GM12892 (cell line): ENCODE results near the gene NTPCR.

Source experiments
- DNase-seq: peaks from one replicate; pipeline ENCODE4 v3.0.0; 2011; ENCODE audit not compliant: insufficient read length
- FAIRE-seq: peaks from 2 replicates; lab custom pipeline; 2011; peaks lifted over from hg19 to GRCh38; lab: Jason Lieb, UNC
- POLR2A ChIP-seq: IDR thresholded peaks from 2 replicates; pipeline ENCODE4 v1.6.1; 2011; ENCODE audit warnings: low read depth, low read length, control low read depth
- POLR2AphosphoS5 ChIP-seq: IDR thresholded peaks from 2 replicates; pipeline ENCODE4 v1.6.1; 2011; ENCODE audit warnings: low read depth, low read length, control low read depth
- TAF1 ChIP-seq: IDR thresholded peaks from 2 replicates; pipeline ENCODE4 v1.6.1; 2011; ENCODE audit warnings: low read depth, mild to moderate bottlenecking, control low read depth, low read length, borderline replicate concordance

Gene NTPCR

DNA sequence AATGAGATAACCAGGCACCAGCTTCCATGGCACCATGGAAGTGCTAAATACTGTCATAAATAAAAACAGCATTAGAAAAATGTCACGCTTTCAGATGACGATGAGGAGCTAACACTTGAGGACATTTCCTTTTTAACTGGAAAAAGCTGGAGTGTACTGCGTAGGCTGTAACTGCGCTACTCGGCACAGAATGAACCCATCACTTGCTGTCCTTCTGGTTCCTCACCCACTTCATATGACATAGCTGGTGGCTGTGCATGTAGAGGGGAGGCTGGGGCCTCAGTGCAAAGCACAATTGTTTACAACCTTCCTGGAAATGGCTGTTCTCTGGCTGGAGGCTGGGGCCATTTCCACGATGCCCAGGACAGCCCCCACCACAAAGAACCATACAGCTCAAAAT, 55.7 kb downstream of the NTPCR start:
- DNase-seq = no peak
- FAIRE-seq = no peak
- TF ChIP-seq POLR2A = no peak
- TF ChIP-seq POLR2AphosphoS5 = no peak

DNA sequence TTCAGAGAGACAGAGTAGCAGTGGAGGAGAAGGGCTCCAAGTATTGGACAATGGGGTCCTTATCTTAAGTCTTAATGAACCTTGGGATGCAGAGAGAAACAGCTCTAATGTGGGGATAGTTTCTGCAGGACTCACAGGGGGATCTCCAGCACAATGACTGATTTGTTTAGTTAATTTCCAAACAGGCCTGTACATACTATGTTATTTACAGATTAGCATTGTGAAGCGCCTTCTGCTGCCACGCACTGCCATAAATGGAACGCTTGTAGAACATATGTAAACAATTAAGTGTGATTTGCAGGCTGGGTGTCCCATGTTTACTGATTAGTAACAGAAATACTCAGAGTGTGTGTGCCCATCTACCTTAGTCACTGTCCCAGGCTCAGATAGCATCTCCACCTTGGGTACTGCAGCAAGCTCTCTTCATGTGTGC, 56.1 kb downstream of the NTPCR start:
- FAIRE-seq (no peak), DNase-seq (no peak)
- TF ChIP-seq POLR2AphosphoS5 (no peak), TAF1 (no peak), POLR2A (no peak)

DNA sequence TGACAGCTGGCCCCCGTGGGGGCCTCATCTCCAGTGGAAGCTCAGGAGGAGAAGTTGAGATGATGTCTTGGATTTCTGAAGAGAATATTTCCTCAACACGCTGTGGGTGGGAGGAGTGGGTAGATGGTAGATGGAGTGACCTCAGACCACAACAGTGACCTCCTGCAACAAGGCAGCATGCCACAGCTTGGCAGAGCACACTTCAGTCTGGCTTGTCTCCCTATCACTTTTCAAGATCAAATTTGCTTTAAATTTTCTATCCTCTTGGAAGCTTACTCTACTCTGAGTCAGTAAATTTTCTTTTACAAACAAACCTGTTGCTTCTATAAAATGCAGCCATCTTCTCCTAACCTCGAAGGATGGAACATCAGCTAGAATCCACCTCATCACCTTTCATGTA, 59.7 kb downstream of the NTPCR start:
- no peak for FAIRE-seq
- no peak for DNase-seq
- TF ChIP-seq POLR2AphosphoS5 = no peak
- no peak for TF ChIP-seq POLR2A
- no peak for TF ChIP-seq TAF1

DNA sequence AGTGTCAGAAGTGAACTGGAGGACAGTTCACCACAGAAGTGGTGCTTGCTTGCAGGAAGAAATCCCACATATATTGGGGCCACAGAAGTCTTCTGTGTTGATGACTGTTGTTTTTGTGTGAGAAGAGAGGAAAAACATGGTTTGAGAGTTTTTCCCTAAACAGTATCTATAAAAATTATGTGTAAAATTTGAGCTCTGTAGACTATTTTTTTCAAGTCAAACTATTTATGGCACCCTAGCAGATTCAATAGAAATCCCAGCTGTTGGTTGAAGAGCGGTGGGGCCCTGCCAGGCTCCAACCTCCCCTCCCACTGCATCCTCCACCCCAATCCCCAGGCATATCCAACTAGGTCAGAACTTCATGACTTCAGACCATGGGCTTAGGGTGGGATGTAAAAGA, 61.6 kb downstream of the NTPCR start:
- no peak for DNase-seq
- TF ChIP-seq POLR2AphosphoS5 = no peak
- no peak for TF ChIP-seq TAF1
- no peak for FAIRE-seq

DNA sequence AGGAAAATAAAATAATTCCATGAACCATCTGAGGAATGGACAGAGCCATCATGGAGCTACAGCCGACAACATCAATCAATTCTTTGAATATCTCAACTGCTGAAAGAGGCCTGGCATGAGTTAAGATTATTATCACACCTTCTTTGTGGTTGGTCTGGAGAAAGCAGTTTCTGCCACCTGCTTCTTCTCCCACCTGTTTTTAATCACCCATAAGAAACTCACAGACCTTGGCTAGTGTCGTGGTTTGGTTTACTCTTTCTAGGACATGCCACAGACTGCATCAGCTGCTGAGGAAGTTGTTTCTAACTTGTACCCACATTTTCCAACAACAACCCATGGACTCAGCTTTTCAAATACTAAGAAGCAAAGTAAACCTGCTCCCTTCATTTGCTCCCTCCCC, 65.6 kb downstream of the NTPCR start:
- FAIRE-seq (no peak), DNase-seq (no peak)
- TF ChIP-seq POLR2AphosphoS5 (no peak), TAF1 (no peak), POLR2A (no peak)

DNA sequence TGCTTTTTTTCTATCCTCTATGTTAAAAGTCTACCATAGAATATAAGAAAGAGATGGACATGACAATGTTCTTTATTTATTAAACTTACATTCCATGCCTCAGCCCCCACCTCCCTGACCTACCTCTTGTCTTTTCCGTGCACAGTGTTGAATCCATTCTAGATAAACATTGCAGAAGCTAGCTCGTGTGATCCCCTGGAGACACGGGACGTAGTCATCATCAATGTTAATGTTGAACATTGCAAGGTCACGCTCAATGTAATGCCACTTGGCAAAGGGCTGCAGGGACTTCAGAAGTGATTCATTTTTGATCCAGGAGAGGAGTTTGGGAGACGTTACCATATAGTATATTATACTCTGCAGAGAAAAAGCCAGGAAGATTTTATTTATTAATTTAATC, 66.4 kb downstream of the NTPCR start:
- FAIRE-seq = no peak
- no peak for DNase-seq
- TF ChIP-seq POLR2AphosphoS5 (no peak), TAF1 (no peak), POLR2A (no peak)

DNA sequence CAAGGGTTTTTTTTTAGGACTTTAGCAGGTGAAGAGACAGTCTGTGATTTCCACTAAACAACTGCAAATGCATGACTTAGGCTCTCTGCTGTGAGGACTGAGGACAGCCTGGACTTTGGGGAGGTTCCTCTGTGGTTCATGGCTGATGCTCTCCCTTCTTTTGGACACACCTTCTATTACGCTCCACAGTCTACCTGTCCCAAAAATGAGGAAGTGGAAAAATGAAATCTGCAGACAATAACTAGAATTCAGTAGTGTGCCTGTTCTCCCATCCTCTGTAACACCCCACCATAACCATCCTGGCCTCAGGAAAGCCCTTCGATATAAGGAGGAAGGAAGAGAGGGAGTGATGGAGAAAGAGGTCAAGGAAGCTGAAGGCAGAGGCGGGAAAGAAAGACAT, 68.7 kb downstream of the NTPCR start:
- no peak for TF ChIP-seq POLR2AphosphoS5
- no peak for TF ChIP-seq POLR2A
- TF ChIP-seq TAF1 = no peak
- no peak for DNase-seq
- FAIRE-seq = no peak

DNA sequence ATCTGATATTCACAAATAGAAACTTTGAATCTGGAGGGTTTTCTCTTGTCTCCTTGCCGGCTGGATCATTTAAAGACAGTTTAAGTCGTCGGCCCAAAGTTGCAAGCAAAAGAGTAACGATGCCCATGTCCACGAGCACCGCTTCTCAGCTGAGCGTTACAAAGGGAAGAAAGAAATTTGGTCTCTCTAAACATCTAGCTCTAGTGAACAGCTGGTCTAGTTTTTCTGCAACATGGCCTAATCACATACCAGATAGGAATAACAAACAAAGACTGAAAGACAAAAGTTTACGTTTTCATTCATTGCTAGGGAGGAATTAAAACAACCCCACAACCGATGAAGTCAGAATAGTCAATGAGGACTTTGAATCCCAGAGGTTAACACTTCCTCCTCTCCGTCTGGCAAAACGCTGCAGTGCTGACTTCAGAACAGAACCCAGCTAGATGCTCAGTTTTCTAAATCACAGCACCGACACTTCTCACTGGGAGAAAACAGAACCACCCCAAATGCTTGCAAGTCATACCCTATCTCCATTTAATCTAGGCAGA, 69.4 kb downstream of the NTPCR start:
- DNase-seq = no peak
- FAIRE-seq = no peak
- TF ChIP-seq TAF1 = no peak
- no peak for TF ChIP-seq POLR2A
- no peak for TF ChIP-seq POLR2AphosphoS5

DNA sequence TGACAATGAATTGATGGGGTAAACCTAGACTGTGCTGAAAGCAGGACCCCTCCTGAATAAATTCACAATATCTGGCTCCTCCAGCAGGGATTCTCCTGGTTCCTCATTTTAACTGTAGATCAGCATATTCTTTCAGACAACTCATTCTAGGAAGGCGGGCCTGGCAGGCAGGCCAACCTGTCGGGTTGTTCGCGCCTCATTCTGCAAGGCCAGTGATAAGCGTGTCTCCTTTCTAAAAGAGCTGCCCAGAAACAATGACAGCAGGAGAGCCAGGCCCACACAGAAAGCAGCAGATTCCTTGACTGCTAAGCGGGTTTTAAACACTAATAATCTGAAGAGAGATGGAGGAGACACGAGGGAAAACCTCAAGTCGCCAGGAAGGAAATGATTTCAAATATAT, 70.0 kb downstream of the NTPCR start:
- TF ChIP-seq TAF1 (no peak), POLR2AphosphoS5 (no peak), POLR2A (no peak)
- DNase-seq (no peak), FAIRE-seq (no peak)

DNA sequence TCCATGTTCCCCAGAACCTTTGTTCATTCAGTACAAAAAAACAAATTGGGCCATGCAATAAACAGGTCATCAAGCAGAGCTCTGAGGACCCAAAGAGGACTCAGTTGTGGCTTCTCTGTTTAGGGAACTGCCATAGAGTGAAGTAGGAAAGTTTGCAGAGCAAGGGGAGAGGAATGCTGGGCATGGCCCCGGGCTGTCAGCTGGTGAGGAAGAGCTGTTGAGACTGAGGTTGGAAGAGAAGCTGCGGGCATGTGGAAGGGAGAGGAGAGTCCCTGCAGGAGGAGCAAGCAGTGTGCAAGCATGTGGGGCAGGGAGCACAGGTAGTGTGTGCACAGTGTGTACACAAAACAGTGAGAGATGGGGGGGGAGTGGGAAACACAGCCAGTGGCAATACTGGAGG, 71.8 kb downstream of the NTPCR start:
- DNase-seq = no peak
- no peak for FAIRE-seq
- TF ChIP-seq POLR2AphosphoS5 (no peak), TAF1 (no peak), POLR2A (no peak)

DNA sequence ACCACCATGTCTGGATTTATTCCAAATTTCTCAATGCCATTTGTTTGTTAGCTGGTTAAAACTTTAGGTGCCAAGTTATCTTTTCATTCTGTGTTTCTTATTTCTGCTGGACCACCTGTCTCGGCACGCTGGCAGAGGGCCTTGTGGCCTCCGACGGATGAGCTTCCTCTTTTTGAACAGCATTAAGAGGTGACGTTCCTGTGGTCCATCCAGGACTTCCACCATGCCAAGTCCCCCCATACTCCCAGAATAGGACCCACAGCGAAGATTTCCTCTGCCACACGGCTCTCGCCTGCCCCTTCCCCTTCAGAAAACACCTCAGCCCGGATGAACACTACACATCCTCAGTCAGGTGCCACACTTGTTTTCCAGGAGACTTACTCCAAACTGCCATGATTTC, 73.8 kb downstream of the NTPCR start:
- no peak for DNase-seq
- no peak for TF ChIP-seq POLR2AphosphoS5
- TF ChIP-seq POLR2A = no peak
- TF ChIP-seq TAF1 = no peak
- FAIRE-seq = no peak

DNA sequence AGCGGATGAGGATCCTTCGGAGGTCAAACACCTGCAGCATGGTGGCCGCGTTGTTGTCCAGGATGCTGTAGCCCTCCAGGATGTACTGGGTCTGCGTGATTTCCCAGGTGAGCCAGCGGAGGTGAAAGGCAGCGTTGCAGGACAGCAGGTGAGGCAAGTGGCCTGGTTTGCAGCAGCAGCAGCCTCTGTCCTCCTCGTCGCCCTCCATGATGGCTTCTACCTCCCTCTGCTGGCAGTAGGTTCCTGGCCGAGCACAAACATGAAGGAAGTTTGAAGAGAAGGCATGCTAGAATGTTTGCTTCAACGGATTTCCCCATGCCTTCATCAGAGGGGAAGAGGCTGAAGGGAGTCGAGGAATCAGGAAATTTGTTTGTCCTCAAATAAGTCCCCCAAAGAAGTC, 74.7 kb downstream of the NTPCR start:
- TF ChIP-seq POLR2A (no peak), POLR2AphosphoS5 (no peak), TAF1 (no peak)
- no peak for FAIRE-seq
- no peak for DNase-seq

DNA sequence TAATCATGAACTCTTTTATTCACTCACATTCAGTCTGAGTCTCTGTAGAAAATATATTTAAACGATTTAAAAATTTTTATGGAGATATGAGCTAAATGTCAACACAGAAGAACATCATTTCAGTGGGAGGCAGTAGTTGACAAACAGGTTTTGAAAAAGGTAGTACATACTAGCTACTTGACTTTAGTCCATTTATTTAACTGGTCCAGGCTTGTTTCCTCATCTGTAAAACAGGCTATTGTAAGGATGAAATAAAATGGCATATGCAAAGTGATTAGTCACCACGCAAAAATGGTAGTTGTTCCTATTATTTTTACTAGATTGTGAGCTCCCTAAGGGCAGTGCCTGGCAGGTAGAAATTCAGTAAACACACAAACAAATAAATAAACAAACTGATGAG, 75.2 kb downstream of the NTPCR start:
- no peak for FAIRE-seq
- TF ChIP-seq POLR2A = no peak
- no peak for TF ChIP-seq POLR2AphosphoS5
- no peak for TF ChIP-seq TAF1
- DNase-seq = no peak

DNA sequence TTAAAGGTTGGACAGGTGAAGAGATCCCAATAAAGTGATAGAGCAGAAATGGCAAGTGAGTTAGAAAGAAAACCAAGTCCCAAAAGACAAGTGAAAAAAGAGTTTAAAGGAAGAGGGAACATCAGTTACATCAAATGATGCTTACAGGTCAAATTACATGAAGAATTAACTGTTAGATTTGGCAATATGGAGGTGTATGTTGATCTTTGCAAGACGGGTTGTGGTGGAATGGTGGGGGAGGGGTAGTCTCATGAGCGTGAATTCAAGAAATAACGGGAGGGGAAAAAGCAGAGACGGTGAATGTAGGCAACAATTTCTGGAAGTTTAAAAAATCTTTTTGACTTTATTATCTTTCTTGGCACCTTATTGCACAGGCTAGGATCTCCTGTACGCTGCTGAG, 76.6 kb downstream of the NTPCR start:
- DNase-seq (no peak), FAIRE-seq (no peak)
- no peak for TF ChIP-seq POLR2A
- TF ChIP-seq POLR2AphosphoS5 = no peak
- TF ChIP-seq TAF1 = no peak

DNA sequence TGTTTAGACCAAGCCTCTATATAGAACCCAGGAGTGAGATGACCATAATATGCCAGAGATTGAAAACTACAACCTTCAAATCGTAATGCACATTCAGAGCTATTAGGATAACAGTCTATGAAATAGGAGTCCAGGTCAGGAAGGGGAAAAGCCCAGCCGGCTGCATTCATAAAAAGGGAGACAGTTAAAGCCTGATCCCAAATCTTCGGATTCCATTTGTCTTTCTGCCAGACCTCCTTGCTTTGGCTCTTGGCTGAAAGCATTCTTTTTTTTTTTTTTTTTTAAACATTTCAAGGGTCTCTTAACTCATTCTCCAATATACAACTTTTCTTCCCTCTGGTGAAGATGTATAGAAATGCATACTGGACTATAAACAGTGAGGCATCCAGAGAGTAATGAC, 81.1 kb downstream of the NTPCR start:
- no peak for FAIRE-seq

More for the DNA sequence above, 81.1 kb downstream of the NTPCR start:
- no peak for TF ChIP-seq POLR2AphosphoS5
- no peak for DNase-seq
